Left lung (tissue), 14 donors: ENCODE results near the gene TBL2. TPM values are rescaled to one million over a fixed set of nuclear protein-coding genes. Genes with fewer than 3 reads are reported as not detected.

Source experiments
- ATAC-seq: fragments of 200-7000 bp; cut with Tn5 transposase; one replicate; pipeline ENCODE4 v1.9.1; 2020; ENCODE audit warnings: moderate library complexity
- DNase-seq, 4 donors: peaks; one replicate each; pipeline ENCODE4 v3.0.0-alpha.2; 2013 to 2020
- H3K27ac ChIP-seq, 2 donors: fragments of 200-600 bp; sonication (generic) in 1 of 2; one replicate each; pipeline versions ENCODE4 v1.5.0 to v1.8.0; 2020 to 2021
- H3K27me3 ChIP-seq, 2 donors: fragments of 200-600 bp; sonication (generic) in 1 of 2; one replicate each; pipeline versions ENCODE4 v1.5.0 to v1.8.0; 2020 to 2021
- H3K36me3 ChIP-seq, 2 donors: fragments of 200-600 bp; sonication (generic) in 1 of 2; one replicate each; pipeline versions ENCODE4 v1.5.0 to v1.8.0; 2020 to 2021
- H3K4me1 ChIP-seq, 2 donors: fragments of 200-600 bp; one replicate each; pipeline ENCODE4 v1.8.0; 2021
- H3K4me3 ChIP-seq, 2 donors: fragments of 200-600 bp; sonication (generic) in 1 of 2; one replicate each; pipeline versions ENCODE4 v1.5.0 to v1.8.0; 2020 to 2021; ENCODE audit warnings: mild to moderate bottlenecking in 1 of 2
- H3K9me3 ChIP-seq, 2 donors: fragments of 200-600 bp; sonication (generic) in 1 of 2; one replicate each; pipeline versions ENCODE4 v1.5.0 to v1.8.0; 2020 to 2021
- CTCF ChIP-seq, 2 donors: fragments of 200-600 bp; sonication (generic) in 1 of 2; IDR thresholded peaks; one replicate each; pipeline versions ENCODE4 v1.5.0 to v1.8.0; 2021; ENCODE audit warnings: antibody characterized with exemption in 2 of 2
- intact Hi-C, 2 donors: fragments of 100-400 bp; cut with DNase I; formaldehyde crosslinking; loops; one replicate each; pipeline versions ENCODE4 v1.11.2 to v1.14.2; 2022
- long read RNA-seq, 12 donors: library from polyadenylated mRNA in 2 of 12; unstranded in 2 of 12; transcript quantifications; one replicate each; pipeline ENCODE4 v2.0.0 and lab custom pipeline, GENCODE V29; 2019 to 2026
- polyA plus RNA-seq, 6 donors: library from polyadenylated mRNA; unstranded; fragments of 120-200 nt; gene quantifications; one replicate each; pipeline ENCODE4 v1.2.1, GENCODE V29; 2013; ENCODE audit not compliant: insufficient read length in 6 of 6
- total RNA-seq, 2 donors: library from RNA; stranded (reverse); fragmentation: NEBNext Ultra II Directional; extraction: Animal tissue kit (Norgen Biotek cat#: 25700); gene quantifications; one replicate each; pipeline ENCODE4 v1.2.1, GENCODE V29; 2021
- donor health status: DM: no; HTN: yes; CAD: no.
- donor health status: DM: no; HTN: no; CAD: no.

The TBL2 gene
- total RNA-seq (10 to 100 TPM; 29.9 to 38.8 TPM), polyA plus RNA-seq (10 to 100 TPM; 35.4 to 41.0 (median 39.8) TPM)
- long read RNA-seq, donor 1, full-length matches to known transcripts, result 12 of 12 reads
- long read RNA-seq, donor 1, partial matches to known transcripts, result 0 of 12 reads
- long read RNA-seq, donor 1, other reads (novel, unspliced or antisense), result 0 of 12 reads
- long read RNA-seq, donor 2, full-length matches to known transcripts, result 13 of 13 reads
- long read RNA-seq, donor 2, partial matches to known transcripts, result 0 of 13 reads
- long read RNA-seq, donor 2, other reads (novel, unspliced or antisense), result 0 of 13 reads
- long read RNA-seq, donor 3, full-length matches to known transcripts, result 6 of 6 reads
- long read RNA-seq, donor 3, partial matches to known transcripts, result 0 of 6 reads
- long read RNA-seq, donor 3, other reads (novel, unspliced or antisense), result 0 of 6 reads
- long read RNA-seq, donor 4, full-length matches to known transcripts, result 23 of 26 reads
- long read RNA-seq, donor 4, partial matches to known transcripts, result 0 of 26 reads
- long read RNA-seq, donor 4, other reads (novel, unspliced or antisense), result 3 of 26 reads
- long read RNA-seq, donor 5, full-length matches to known transcripts, result 12 of 12 reads
- long read RNA-seq, donor 5, partial matches to known transcripts, result 0 of 12 reads
- long read RNA-seq, donor 5, other reads (novel, unspliced or antisense), result 0 of 12 reads
- long read RNA-seq, donor 6, full-length matches to known transcripts, result 9 of 9 reads
- long read RNA-seq, donor 6, partial matches to known transcripts, result 0 of 9 reads
- long read RNA-seq, donor 6, other reads (novel, unspliced or antisense), result 0 of 9 reads
- long read RNA-seq, donor 7, full-length matches to known transcripts, result 4 of 4 reads
- long read RNA-seq, donor 7, partial matches to known transcripts, result 0 of 4 reads
- long read RNA-seq, donor 7, other reads (novel, unspliced or antisense), result 0 of 4 reads
- long read RNA-seq, donor 8, full-length matches to known transcripts, result 4 of 4 reads
- long read RNA-seq, donor 8, partial matches to known transcripts, result 0 of 4 reads
- long read RNA-seq, donor 8, other reads (novel, unspliced or antisense), result 0 of 4 reads
- long read RNA-seq, donor 9, result 0 reads
- long read RNA-seq, donor 10, full-length matches to known transcripts, result 27 of 33 reads
- long read RNA-seq, donor 10, partial matches to known transcripts, result 2 of 33 reads
- long read RNA-seq, donor 10, other reads (novel, unspliced or antisense), result 4 of 33 reads
- long read RNA-seq, donor 11, full-length matches to known transcripts, result 12 of 12 reads
- long read RNA-seq, donor 11, partial matches to known transcripts, result 0 of 12 reads
- long read RNA-seq, donor 11, other reads (novel, unspliced or antisense), result 0 of 12 reads
- long read RNA-seq, donor 12, full-length matches to known transcripts, result 17 of 17 reads
- long read RNA-seq, donor 12, partial matches to known transcripts, result 0 of 17 reads
- long read RNA-seq, donor 12, other reads (novel, unspliced or antisense), result 0 of 17 reads

GRCh38 chr7:73578342-73579128 is at the start of gene TBL2:
TBL2 (minus strand) TSS chr7:73578579; CDS start chr7:73578549, 30 bp downstream.
- Histone ChIP-seq H3K27me3 (no peaks in the 10 kb centered on the region), H3K27ac (peak within 1 kb of the TSS; percentile 87 to 91), H3K4me3 (peak within 1 kb of the TSS; percentile 77 to 95), H3K36me3 (peaks cover 0 to 23% of the 10 kb centered on the region in 2 donors), H3K9me3 (no peaks in the 10 kb centered on the region), H3K4me1 (peaks cover 7 to 65% of the 10 kb centered on the region in 2 donors)
- intact Hi-C loops, result no loop called here
- DNase-seq (peak; percentile 94 to 100 (median 99)), ATAC-seq (peak; percentile 96)
- TF ChIP-seq CTCF (IDR thresholded peaks at IDR 0.05), result peak; percentile 0 to 18

- Histone ChIP-seq H3K36me3 (no peaks in the 10 kb centered on the region), H3K27ac (no peak overlapping the region), H3K4me3 (no peak overlapping the region), H3K9me3 (no peaks in the 10 kb centered on the region), H3K27me3 (peaks cover 26 to 88% of the 10 kb centered on the region in 2 donors), H3K4me1 (peaks cover 11 to 21% of the 10 kb centered on the region in 2 donors)
- TF ChIP-seq CTCF (IDR thresholded peaks at IDR 0.05), result no peak
- intact Hi-C loops, result no loop called here
- no peak for ATAC-seq
- DNase-seq, result no peak
Measured at GRCh38 chr7:73626814-73627213, 48.4 kb upstream of the TBL2 start.

GRCh38 chr7:73625276-73625675 is 46.9 kb upstream of the TBL2 start:
- TF ChIP-seq CTCF (IDR thresholded peaks at IDR 0.05), result no peak
- peaks cover 26 to 95% of the 10 kb centered on the region in 2 donors for H3K27me3 ChIP-seq
- no peaks in the 10 kb centered on the region for H3K36me3 ChIP-seq
- ATAC-seq (no peak), DNase-seq (peak in 1 of 4 donors; percentile 58)
- intact Hi-C loops, result no loop called here
- H3K27ac ChIP-seq, result no peak overlapping the region
- no peaks in the 10 kb centered on the region for H3K9me3 ChIP-seq
- peaks cover 11 to 21% of the 10 kb centered on the region in 2 donors for H3K4me1 ChIP-seq
- H3K4me3 ChIP-seq, result no peak overlapping the region

- no peak for TF ChIP-seq CTCF (IDR thresholded peaks at IDR 0.05)
- peaks cover 11 to 21% of the 10 kb centered on the region in 2 donors for H3K4me1 ChIP-seq
- no peak overlapping the region for H3K27ac ChIP-seq
- intact Hi-C loops, result no loop called here
- ATAC-seq, result no peak
- peaks cover 26 to 94% of the 10 kb centered on the region in 2 donors for H3K27me3 ChIP-seq
- no peaks in the 10 kb centered on the region for H3K36me3 ChIP-seq
- no peak for DNase-seq
- no peaks in the 10 kb centered on the region for H3K9me3 ChIP-seq
- H3K4me3 ChIP-seq, result peak overlapping the region in 1 of 2 donors; percentile 47
Measured at GRCh38 chr7:73624669-73625001, 46.3 kb upstream of the TBL2 start.
